Measurements from ENCODE around the gene WNT8A. TPM values are rescaled to one million over a fixed set of nuclear protein-coding genes. Genes with fewer than 3 reads are reported as not detected.

The WNT8A gene
- total and polyA plus RNA-seq, 2 of the 8 experiments (the other 6 are each of a cell fraction or from before 2014, with no cell fraction given): 0.06 TPM; not detected in 1

GRCh38 chr5:138064526-138064925 is 19.3 kb upstream of the WNT8A start:
- H3K4me1 ChIP-seq (replicated peaks in 1 of 4; ENCODE audit: control insufficient read depth in 3 of 4, insufficient read depth in 4 of 4, low read length in 3 of 4): no peaks in the 10 kb centered on the region
- no peak overlapping the region for H2AFZ ChIP-seq (ENCODE audit: low read length)
- no peak for TF ChIP-seq GABPA (IDR thresholded peaks at IDR 0.05; ENCODE audit: borderline replicate concordance, insufficient read depth, low read length)
- TF ChIP-seq USF2 (IDR thresholded peaks at IDR 0.05; ENCODE audit: low read length): no peak
- TF ChIP-seq, protein P1, sequence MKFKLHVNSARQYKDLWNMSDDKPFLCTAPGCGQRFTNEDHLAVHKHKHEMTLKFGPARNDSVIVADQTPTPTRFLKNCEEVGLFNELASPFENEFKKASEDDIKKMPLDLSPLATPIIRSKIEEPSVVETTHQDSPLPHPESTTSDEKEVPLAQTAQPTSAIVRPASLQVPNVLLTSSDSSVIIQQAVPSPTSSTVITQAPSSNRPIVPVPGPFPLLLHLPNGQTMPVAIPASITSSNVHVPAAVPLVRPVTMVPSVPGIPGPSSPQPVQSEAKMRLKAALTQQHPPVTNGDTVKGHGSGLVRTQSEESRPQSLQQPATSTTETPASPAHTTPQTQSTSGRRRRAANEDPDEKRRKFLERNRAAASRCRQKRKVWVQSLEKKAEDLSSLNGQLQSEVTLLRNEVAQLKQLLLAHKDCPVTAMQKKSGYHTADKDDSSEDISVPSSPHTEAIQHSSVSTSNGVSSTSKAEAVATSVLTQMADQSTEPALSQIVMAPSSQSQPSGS (IDR thresholded peaks at IDR 0.05; ENCODE audit: low read length): no peak
- TF ChIP-seq EP300 (IDR thresholded peaks at IDR 0.05; ENCODE audit: borderline replicate concordance in 1 of 2, low read depth in 2 of 2, low read length in 2 of 2): no peak
- TF ChIP-seq JUND (IDR thresholded peaks at IDR 0.05; ENCODE audit: low read length): no peak
- H4K20me1 ChIP-seq (replicated peaks in 1 of 2; ENCODE audit: control insufficient read depth in 1 of 2, insufficient read depth in 2 of 2, low read length in 2 of 2): no peaks in the 10 kb centered on the region
- no peak overlapping the region for H2BK12ac ChIP-seq (ENCODE audit: low read depth, low read length)
- DNase-seq (ENCODE audit: low read depth in 1 of 2, low spot score in 2 of 2) (no peak), FAIRE-seq (no peak)
- no peaks in the 10 kb centered on the region for H3K36me3 ChIP-seq (ENCODE audit: control insufficient read depth in 2 of 4, insufficient read depth in 4 of 4, low read length in 3 of 4)
- no peak overlapping the region for H3K4ac ChIP-seq (replicated peaks; ENCODE audit: insufficient read length, low read depth, low read length)
- no peak overlapping the region for H3K9ac ChIP-seq (replicated peaks in 1 of 4; ENCODE audit: extremely low read depth in 1 of 4, low read depth in 3 of 4, low read length in 3 of 4)
- no peak overlapping the region for H4K8ac ChIP-seq (ENCODE audit: extremely low read depth, insufficient read depth, low read length)
- no peak overlapping the region for H3K14ac ChIP-seq (ENCODE audit: insufficient read length)
- no peaks in the 10 kb centered on the region for H3K9me3 ChIP-seq (ENCODE audit: insufficient read depth in 2 of 2, low read depth in 1 of 2, low read length in 1 of 2)
- H3K79me2 ChIP-seq (ENCODE audit: control insufficient read depth in 1 of 2, insufficient read depth in 2 of 2, low read length in 2 of 2): no peaks in the 10 kb centered on the region
- H3K23me2 ChIP-seq (ENCODE audit: low read depth, low read length): no peaks in the 10 kb centered on the region
- H4K91ac ChIP-seq (replicated peaks; ENCODE audit: insufficient read length, low read length): no peak overlapping the region
- CTCF ChIA-PET (ENCODE audit: partially characterized antibody): interaction anchor here (0.5 to 11.5 kb wide), 23 partner anchors 9 to 579 kb away, joined by 3 to 179 read pairs (median 5); partner anchors contain the start of genes FAM13B, NME5 and WNT8A
- H3K27me3 ChIP-seq (replicated peaks in 1 of 4; ENCODE audit: control insufficient read depth in 3 of 4, extremely low read depth in 1 of 4, insufficient read depth in 3 of 4, low read length in 3 of 4): no peaks in the 10 kb centered on the region
- H3K4me2 ChIP-seq (ENCODE audit: insufficient read depth in 1 of 2, low read depth in 2 of 2, low read length in 2 of 2): no peak overlapping the region
- H2BK120ac ChIP-seq (replicated peaks; ENCODE audit: low read depth, low read length): no peak overlapping the region
- H4K5ac ChIP-seq (ENCODE audit: insufficient read length, low read depth, low read length): no peak overlapping the region
- H2BK15ac ChIP-seq (ENCODE audit: low read length): no peak overlapping the region
- H2BK20ac ChIP-seq (ENCODE audit: low read length): no peak overlapping the region
- H3K18ac ChIP-seq (ENCODE audit: extremely low read depth, low read length): no peak overlapping the region
- H3K27ac ChIP-seq (ENCODE audit: low read depth, low read length): no peak overlapping the region
- no peak overlapping the region for H2BK5ac ChIP-seq (ENCODE audit: low read depth, low read length)
- no peak overlapping the region for H3K23ac ChIP-seq (ENCODE audit: insufficient read length)
- no peaks in the 10 kb centered on the region for H3K79me1 ChIP-seq (ENCODE audit: low read depth, low read length)
- no peak overlapping the region for H2AK5ac ChIP-seq (ENCODE audit: low read depth, low read length)
- no peak overlapping the region for H3K56ac ChIP-seq (replicated peaks; ENCODE audit: insufficient read length, low read depth, low read length)
- POLR2A ChIA-PET (ENCODE audit: partially characterized antibody): interaction anchor here (0.7 kb wide), 1 partner anchor 29 kb away, joined by 3 read pairs; no protein-coding TSS in a partner anchor
- H3K4me3 ChIP-seq (ENCODE audit: extremely low read depth in 1 of 4, insufficient read depth in 2 of 4, low read depth in 3 of 4, low read length in 4 of 4): no peak overlapping the region
